ENCODE data around the gene RCBTB2.

DNA sequence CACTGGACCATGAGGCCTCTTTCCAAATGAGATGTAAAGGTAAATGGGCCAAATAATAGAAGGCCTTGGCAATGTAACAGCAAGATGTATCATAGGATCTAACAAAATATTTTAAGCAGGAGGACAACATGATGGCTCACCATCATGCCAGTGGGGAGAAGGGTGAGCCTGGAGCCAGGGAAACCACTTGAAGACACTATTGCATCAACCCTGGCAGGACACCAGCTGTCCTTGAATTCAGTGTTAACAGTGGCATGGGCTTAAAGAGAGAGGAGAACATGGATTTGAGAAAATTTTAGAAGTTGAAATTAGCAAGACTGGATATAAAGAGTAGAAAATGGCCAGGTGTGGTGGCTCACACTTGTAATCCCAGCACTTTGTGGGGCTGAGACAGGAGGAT, 6.7 kb upstream of the RCBTB2 start:
- TF ChIP-seq POLR2AphosphoS5 (IDR thresholded peaks at IDR 0.05) (no peak), POLR2A (IDR thresholded peaks at IDR 0.05) (no peak)
- TF ChIP-seq, protein P1, sequence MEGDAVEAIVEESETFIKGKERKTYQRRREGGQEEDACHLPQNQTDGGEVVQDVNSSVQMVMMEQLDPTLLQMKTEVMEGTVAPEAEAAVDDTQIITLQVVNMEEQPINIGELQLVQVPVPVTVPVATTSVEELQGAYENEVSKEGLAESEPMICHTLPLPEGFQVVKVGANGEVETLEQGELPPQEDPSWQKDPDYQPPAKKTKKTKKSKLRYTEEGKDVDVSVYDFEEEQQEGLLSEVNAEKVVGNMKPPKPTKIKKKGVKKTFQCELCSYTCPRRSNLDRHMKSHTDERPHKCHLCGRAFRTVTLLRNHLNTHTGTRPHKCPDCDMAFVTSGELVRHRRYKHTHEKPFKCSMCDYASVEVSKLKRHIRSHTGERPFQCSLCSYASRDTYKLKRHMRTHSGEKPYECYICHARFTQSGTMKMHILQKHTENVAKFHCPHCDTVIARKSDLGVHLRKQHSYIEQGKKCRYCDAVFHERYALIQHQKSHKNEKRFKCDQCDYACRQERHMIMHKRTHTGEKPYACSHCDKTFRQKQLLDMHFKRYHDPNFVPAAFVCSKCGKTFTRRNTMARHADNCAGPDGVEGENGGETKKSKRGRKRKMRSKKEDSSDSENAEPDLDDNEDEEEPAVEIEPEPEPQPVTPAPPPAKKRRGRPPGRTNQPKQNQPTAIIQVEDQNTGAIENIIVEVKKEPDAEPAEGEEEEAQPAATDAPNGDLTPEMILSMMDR (IDR thresholded peaks at IDR 0.05): no peak
